ENCODE measurements around the gene TPK1.

Gene TPK1

DNA sequence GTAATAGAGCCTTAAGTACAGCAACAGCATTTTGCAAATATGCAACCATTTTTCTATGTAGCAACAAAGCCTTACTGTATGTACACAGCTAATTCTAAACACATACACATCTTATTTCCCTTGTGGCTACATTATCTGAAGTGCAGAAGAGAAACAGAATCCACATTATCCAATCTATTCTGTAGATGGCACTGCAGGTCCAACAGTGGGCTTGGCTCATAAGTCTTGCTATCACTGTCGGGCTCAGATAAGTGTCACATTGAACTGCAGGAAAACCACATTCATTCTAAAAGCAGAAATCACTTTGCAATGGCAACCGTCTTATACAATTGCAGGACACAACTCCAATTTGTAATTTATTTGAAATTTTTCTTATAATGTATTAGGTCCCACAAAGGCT, 322.5 kb downstream of the TPK1 start:
- Histone ChIP-seq H3K27me3 (ENCODE audit: control insufficient read depth, insufficient read depth, low read length) (no peaks in the 10 kb centered on the region), H3K9ac (no peak overlapping the region), H3K4me1 (no peaks in the 10 kb centered on the region), H3K9me3 (ENCODE audit: control insufficient read depth, low read length) (no peaks in the 10 kb centered on the region), H3K36me3 (ENCODE audit: control insufficient read depth, insufficient read depth, low read length) (no peaks in the 10 kb centered on the region), H3K79me2 (no peaks in the 10 kb centered on the region), H3K4me3 (ENCODE audit: low read depth, low read length) (no peak overlapping the region), H2AFZ (no peak overlapping the region), H3K4me2 (ENCODE audit: low read length) (no peak overlapping the region), H3K27ac (no peak overlapping the region)
- TF ChIP-seq, protein P1, sequence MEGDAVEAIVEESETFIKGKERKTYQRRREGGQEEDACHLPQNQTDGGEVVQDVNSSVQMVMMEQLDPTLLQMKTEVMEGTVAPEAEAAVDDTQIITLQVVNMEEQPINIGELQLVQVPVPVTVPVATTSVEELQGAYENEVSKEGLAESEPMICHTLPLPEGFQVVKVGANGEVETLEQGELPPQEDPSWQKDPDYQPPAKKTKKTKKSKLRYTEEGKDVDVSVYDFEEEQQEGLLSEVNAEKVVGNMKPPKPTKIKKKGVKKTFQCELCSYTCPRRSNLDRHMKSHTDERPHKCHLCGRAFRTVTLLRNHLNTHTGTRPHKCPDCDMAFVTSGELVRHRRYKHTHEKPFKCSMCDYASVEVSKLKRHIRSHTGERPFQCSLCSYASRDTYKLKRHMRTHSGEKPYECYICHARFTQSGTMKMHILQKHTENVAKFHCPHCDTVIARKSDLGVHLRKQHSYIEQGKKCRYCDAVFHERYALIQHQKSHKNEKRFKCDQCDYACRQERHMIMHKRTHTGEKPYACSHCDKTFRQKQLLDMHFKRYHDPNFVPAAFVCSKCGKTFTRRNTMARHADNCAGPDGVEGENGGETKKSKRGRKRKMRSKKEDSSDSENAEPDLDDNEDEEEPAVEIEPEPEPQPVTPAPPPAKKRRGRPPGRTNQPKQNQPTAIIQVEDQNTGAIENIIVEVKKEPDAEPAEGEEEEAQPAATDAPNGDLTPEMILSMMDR (IDR thresholded peaks at IDR 0.05): no peak

DNA sequence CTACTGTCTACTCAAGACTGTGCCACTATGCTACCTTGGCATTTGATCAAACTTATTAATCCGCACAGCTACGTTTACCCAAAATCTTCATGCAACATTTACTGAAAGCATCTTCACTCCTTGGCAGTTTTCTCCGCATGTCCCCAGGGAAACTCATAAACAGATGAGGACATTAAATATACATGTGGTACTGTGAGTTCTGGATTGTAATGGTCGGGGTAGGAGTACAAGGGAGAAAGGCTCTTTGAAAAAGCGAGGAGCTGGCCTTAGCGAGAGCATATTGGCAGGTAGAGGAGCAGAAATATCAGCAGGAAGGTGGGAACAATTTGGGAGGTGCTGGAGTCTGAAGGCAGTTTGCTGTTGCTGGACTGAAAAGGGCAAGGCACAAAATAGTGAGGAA, 325.2 kb downstream of the TPK1 start:
- H3K27me3 ChIP-seq (ENCODE audit: control insufficient read depth, insufficient read depth, low read length): no peaks in the 10 kb centered on the region
- no peak overlapping the region for H3K27ac ChIP-seq
- no peaks in the 10 kb centered on the region for H3K4me1 ChIP-seq
- H3K4me2 ChIP-seq (ENCODE audit: low read length): no peak overlapping the region
- no peaks in the 10 kb centered on the region for H3K9me3 ChIP-seq (ENCODE audit: control insufficient read depth, low read length)
- H2AFZ ChIP-seq: no peak overlapping the region
- H3K79me2 ChIP-seq: no peaks in the 10 kb centered on the region
- TF ChIP-seq, protein P1 (IDR thresholded peaks at IDR 0.05): no peak
- H3K4me3 ChIP-seq (ENCODE audit: low read depth, low read length): no peak overlapping the region
- H3K9ac ChIP-seq: no peak overlapping the region
- H3K36me3 ChIP-seq (ENCODE audit: control insufficient read depth, insufficient read depth, low read length): no peaks in the 10 kb centered on the region

DNA sequence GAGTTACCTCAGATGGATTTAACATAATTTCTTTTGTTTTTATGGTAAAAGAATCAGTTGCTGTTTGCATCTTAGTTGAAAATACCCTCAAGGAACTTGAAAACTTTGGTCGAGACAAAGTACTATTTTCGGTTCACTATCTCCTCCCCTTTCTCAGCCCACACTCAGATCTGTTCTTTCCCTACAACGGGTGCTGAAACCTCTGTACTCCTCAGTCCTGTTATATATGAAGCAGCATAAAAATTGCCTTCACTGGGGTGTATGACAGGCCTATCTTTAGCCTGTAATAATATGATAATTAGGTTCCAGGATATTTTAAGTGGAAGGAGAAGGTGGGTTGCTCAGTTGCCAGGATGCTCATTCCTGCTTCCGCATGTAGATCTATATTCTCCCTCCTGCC, 327.2 kb downstream of the TPK1 start:
- Histone ChIP-seq H3K4me3 (ENCODE audit: low read depth, low read length) (no peak overlapping the region), H3K27me3 (ENCODE audit: control insufficient read depth, insufficient read depth, low read length) (no peaks in the 10 kb centered on the region), H3K4me2 (ENCODE audit: low read length) (no peak overlapping the region), H3K4me1 (no peaks in the 10 kb centered on the region), H3K36me3 (ENCODE audit: control insufficient read depth, insufficient read depth, low read length) (no peaks in the 10 kb centered on the region), H3K79me2 (no peaks in the 10 kb centered on the region), H3K9ac (no peak overlapping the region), H2AFZ (no peak overlapping the region), H3K9me3 (ENCODE audit: control insufficient read depth, low read length) (no peaks in the 10 kb centered on the region), H3K27ac (no peak overlapping the region)
- TF ChIP-seq, protein P1 (IDR thresholded peaks at IDR 0.05): no peak

DNA sequence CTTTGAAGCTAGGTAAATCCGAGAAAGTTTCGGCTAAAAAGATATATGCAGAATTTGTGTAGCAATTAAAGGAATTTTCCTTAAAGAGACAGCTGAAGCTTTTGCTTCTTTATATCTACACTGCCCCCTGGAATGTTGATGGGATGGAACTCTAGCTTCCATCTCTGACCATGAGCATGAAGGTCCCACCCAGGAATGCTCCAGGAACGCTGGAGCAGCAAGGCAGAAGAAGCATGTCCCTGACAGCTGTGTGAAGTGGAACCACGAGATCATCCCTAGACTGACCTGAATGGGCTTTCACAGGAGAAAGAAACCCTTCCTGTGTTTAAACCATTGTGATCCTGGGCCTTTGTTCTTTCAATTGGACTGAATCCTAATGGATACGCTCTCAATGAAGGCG, 332.6 kb downstream of the TPK1 start:
- TF ChIP-seq, protein P1 (IDR thresholded peaks at IDR 0.05): no peak
- no peaks in the 10 kb centered on the region for H3K36me3 ChIP-seq (ENCODE audit: control insufficient read depth, insufficient read depth, low read length)
- H3K79me2 ChIP-seq: no peaks in the 10 kb centered on the region
- no peaks in the 10 kb centered on the region for H3K9me3 ChIP-seq (ENCODE audit: control insufficient read depth, low read length)
- H3K4me3 ChIP-seq (ENCODE audit: low read depth, low read length): no peak overlapping the region
- no peak overlapping the region for H3K27ac ChIP-seq
- H3K4me2 ChIP-seq (ENCODE audit: low read length): no peak overlapping the region
- no peaks in the 10 kb centered on the region for H3K4me1 ChIP-seq
- H3K9ac ChIP-seq: no peak overlapping the region
- H3K27me3 ChIP-seq (ENCODE audit: control insufficient read depth, insufficient read depth, low read length): no peaks in the 10 kb centered on the region
- H2AFZ ChIP-seq: no peak overlapping the region

DNA sequence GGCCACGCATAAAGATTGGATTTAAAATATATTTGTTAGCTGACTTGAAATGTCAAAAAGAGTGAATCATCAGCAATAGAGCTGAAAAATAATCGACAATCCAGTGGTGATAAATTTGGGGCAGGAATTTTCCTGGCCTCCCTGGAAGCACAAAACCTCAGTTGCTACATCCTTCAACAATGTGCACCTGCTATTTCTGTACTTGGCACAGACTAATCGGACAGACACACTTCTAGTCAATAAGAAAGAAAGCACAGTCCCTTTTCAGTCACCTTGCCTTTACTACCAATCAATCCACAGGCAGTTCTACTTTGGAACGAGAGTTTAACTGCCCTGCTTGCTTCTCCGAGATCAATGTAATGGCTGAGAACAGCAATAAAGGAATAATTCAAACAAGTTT, 335.6 kb downstream of the TPK1 start:
- H3K79me2 ChIP-seq: no peaks in the 10 kb centered on the region
- H3K27ac ChIP-seq: no peak overlapping the region
- H3K27me3 ChIP-seq (ENCODE audit: control insufficient read depth, insufficient read depth, low read length): no peaks in the 10 kb centered on the region
- H3K36me3 ChIP-seq (ENCODE audit: control insufficient read depth, insufficient read depth, low read length): no peaks in the 10 kb centered on the region
- TF ChIP-seq, protein P1 (IDR thresholded peaks at IDR 0.05): no peak
- no peaks in the 10 kb centered on the region for H3K9me3 ChIP-seq (ENCODE audit: control insufficient read depth, low read length)
- no peak overlapping the region for H3K9ac ChIP-seq
- no peak overlapping the region for H3K4me2 ChIP-seq (ENCODE audit: low read length)
- no peaks in the 10 kb centered on the region for H3K4me1 ChIP-seq
- H2AFZ ChIP-seq: no peak overlapping the region
- H3K4me3 ChIP-seq (ENCODE audit: low read depth, low read length): no peak overlapping the region
